Prostate gland (tissue), 2 donors: Measurements from ENCODE around the gene KCNJ15.

Experiments
- CTCF ChIP-seq, 4 experiments: fragments of 200-600 bp in 2 of 4; fragments of 450-650 bp in 2 of 4; sonication (generic) in 2 of 4; IDR thresholded peaks; 1 replicate in 3 of 4; 2 replicates in 1 of 4; pipeline ENCODE4 v1.5.1; 2016 to 2019; ENCODE audit warnings: antibody characterized with exemption in 4 of 4, mild to moderate bottlenecking in 2 of 4, moderate library complexity in 2 of 4
- POLR2A ChIP-seq: fragments of 450-650 bp; IDR thresholded peaks from one replicate; pipeline ENCODE4 v1.6.1; 2016; ENCODE audit warnings: antibody characterized with exemption, mild to moderate bottlenecking
- POLR2AphosphoS5 ChIP-seq: sonication (generic); formaldehyde crosslinking; IDR thresholded peaks from one replicate; pipeline ENCODE4 v1.6.1; 2017; ENCODE audit warnings: antibody characterized with exemption

- no peak for TF ChIP-seq CTCF (IDR thresholded peaks at IDR 0.05)
- TF ChIP-seq POLR2A, result no peak
- TF ChIP-seq POLR2AphosphoS5, result no peak
Observed at GRCh38 chr21:38319781-38320180, 63.0 kb downstream of the KCNJ15 start.
